GM04503 (cell line): Measurements from ENCODE around the gene MRPS31.
"Not testable (repeated sequence)": the region's sequence is repeated elsewhere in the genome, so short reads cannot be mapped to it uniquely, and the experiment has no call there.

Experiments used
- DNase-seq: peaks from one replicate; pipeline ENCODE4 v3.0.0-alpha.2; 2012; ENCODE audit warnings: low read depth

MRPS31 gene

GRCh38 chr13:40789275-40790153 is 18.5 kb upstream of the MRPS31 start, which contains the start of gene SLC25A15:
Gene SLC25A15, plus strand, starts transcription at chr13:40789611. Its CDS starts 3,616 bp downstream, at chr13:40793227.
- no peak for DNase-seq

DNA sequence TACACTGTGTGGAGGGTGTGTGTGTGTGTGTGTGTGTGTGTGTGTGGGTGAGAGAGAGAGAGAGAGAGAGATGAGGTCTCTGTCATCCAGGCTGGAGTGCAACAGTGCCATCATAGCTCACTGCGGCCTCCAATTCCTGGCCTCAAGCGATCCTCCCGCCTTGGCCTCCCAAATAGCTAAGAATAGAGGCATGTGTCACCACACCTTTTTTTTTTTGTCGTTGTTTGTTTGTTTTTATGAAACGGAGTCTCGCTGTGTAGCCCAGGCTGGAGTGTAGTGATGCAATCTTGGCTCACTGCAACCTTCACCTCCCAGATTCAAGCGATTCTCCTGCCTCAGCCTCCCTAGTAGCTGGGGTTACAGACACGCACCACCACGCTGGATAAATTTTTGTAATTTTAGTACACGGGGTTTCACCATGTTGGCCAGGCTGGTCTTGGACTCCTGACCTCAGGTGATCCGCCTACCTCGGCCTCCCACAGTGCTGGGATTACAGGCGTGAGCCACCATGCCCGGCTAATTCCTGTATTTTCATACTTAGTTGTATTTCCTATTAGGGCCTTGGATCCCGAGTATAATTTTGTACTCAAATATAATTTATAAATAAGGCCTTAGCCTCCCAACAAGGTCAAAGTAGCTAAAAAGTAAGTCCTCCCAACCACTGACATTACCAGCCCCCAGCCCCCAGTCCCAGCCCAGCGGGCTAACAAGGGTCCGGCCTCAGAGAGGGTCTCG is 17.7 kb upstream of the MRPS31 start:
- DNase-seq, result not testable (repeated sequence)

- DNase-seq, result no peak
These were observed 16.1 kb upstream of the MRPS31 start for GRCh38 chr13:40787062-40787461.

- DNase-seq, result no peak
These were observed 15.6 kb upstream of the MRPS31 start for GRCh38 chr13:40786568-40786996.

DNA sequence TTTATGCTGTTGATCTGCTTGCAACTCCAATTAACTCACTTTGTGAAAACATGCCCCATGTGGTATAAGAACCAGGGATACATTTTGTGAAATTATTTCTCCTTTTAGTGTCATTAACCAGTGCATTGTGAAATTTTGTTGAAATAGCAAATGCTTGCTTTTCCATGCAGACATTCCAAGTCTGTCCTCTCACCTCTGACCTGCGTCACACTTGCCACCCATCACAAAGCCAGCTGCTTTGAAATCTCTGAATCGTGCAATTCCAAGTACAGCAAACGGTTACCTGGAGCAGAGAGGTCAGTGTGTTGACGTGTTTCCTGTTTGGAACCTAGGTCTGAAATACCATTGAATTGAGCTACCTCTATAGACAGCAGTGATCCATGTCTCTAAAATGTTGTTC is 13.6 kb upstream of the MRPS31 start:
- no peak for DNase-seq

- DNase-seq, result not testable (repeated sequence)
These were observed 12.0 kb upstream of the MRPS31 start for GRCh38 chr13:40782971-40783370.

- DNase-seq, result no peak
These were observed 10.7 kb upstream of the MRPS31 start for GRCh38 chr13:40781717-40782116.

DNA sequence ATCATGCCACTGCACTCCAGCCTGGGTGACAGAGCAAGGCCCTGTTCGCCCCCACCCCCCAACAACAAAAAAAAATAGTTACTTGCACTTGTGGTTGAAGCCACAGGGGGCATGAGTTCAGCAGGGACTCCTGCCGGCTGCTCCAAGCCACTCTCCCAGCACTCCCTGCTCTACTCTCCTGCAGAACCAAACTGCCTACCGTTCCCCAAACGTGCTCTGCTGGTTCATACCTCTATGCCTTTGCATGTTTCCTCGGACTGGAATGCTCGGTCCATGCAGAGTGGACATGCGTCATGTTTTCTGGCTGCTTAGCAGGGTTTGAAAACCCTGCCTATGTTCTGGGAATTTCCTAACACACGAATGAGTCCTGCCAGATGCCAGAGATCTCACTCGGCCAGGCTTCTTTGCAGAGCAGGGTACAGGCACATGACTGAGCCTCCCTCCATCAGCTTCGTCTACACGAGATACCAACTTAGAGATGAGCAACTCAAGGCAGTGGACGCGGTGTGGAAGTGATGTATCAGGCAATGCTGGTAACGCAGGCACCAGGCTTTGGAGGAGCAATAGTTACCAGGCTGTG is 9.9 kb upstream of the MRPS31 start:
- DNase-seq, result no peak

DNA sequence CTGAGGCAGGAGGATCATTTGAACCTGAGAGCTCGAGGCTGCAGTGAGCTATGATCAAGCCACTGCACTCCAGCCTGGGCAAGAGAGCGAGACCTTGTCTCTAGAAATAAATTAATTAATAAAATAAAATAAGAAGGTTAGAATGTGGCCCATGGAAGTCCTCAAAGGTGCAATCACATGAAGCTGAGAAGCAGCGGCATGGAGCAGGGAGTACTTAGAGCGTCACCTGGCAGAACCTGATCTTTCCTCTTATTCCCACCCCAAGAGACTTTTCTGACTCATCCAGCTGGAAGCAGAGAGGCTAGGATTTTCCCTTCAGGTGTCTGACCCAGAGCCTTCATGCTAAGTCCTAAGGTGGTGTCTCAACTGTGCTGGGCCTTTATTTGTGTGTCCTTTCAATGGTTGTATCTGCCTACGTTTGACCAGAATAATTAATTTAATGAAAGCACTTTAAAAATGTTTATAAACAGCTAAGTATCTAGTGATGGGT is 8.9 kb upstream of the MRPS31 start:
- DNase-seq, result no peak

- no peak for DNase-seq
These were observed 8.1 kb upstream of the MRPS31 start for GRCh38 chr13:40779049-40779448.

DNA sequence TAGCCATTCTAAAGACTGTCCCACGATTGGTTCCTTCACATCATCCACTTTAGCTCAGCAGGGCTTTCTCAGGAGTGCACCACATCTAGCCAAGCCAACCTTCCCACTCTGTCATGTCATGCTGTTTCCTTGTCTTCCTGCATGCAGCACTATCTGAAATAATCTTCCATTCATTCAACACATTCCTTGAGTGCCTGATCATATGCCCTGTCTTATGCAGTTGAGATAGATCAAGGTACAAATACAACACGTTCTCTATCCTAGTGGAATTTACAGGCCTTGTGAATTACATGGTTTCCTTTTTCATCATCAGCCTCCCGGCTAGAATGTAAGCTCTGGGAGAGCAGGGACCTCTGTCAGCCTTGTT is 6.8 kb upstream of the MRPS31 start:
- DNase-seq, result no peak

DNA sequence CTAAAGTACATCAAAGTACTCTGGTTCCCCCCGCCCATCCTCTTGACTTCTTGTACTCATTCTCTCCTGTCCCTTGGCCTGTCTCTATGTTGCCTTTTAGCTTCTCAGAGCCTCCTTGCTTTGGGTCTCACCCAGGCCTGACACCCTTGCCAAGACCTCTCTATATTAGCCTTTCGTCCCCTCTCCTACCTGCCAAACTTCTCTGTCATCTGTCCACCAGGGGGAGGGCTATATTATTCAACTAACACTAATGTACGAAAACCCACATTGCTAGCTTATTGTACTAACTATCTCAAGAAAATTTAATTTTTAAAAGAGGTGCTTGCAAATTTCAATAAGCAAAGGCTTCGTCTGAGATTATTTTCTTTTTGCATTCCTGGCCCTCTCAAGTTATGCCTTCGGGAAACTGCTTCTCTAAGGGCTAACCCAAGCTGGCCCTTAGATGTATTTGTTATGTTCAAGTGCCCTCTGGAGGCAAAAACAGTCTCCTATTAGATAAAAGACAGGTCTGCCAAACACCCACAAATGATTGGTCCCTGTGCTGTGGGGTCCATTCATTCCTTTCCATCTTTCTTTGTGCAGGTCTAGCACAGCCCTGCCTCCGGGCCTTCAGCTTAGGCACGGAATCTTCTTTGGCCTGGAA is 6.3 kb upstream of the MRPS31 start:
- DNase-seq, result no peak

DNA sequence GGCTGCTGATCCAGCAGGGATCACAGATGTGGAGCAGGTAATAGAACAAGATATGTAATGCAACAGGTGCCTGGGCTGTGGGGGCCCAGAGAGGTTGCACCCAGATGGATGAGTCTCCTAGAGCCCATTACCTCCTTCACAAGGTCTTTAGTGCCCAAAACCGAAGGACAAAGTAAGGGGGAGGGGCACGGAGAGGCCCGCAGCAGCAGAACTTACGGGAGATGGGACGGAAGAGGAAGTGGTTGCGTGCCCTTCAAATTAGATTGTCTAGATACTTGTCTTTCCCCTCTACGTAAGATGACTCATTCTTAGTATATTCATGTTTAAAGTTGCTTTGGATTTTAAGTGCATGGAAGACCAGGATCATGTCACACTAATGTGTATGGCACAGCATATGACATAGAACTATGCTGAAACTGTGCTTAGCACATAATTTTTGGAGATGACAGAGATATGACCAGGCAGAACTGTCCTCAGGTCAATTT is 5.7 kb upstream of the MRPS31 start:
- no peak for DNase-seq

- no peak for DNase-seq
These were observed 5.2 kb upstream of the MRPS31 start for GRCh38 chr13:40776232-40776631.

DNA sequence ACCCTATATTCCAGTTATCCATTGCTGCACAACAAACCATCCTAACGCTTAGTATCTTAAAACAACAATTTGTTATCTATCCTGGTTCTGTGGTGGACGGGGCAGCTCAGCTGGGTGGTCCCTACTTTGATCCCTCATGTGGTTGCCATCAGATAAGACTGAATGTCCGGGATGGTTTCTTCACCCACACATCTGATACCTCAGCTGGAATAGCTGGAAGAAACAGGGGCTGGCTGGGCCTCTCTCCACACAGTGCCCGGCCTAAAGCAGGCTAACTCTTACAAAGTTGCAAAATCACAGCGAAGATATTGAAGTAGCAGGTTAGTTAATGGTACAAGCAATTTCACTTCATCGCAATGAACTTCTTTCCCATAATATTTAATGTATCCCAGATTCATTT is 3.7 kb upstream of the MRPS31 start:
- no peak for DNase-seq

- DNase-seq, result no peak
These were observed 1.9 kb upstream of the MRPS31 start for GRCh38 chr13:40772765-40773473.

DNA sequence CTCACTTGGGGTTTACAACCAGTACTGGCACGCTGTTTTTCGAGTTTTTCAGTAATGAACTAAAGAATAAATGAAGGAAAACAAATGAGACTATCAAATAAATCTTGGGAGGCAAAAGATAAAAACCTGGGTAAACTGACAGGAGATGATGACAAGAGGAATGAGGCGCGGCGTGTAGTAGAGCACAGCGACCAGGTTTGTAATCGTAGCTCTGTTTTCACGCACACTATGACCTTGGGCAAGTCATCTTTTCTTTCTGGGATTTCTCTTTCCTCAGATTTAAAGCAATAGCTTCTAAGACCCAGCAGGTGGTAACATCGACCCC is 419 bp downstream of the MRPS31 start:
- DNase-seq, result no peak

DNA sequence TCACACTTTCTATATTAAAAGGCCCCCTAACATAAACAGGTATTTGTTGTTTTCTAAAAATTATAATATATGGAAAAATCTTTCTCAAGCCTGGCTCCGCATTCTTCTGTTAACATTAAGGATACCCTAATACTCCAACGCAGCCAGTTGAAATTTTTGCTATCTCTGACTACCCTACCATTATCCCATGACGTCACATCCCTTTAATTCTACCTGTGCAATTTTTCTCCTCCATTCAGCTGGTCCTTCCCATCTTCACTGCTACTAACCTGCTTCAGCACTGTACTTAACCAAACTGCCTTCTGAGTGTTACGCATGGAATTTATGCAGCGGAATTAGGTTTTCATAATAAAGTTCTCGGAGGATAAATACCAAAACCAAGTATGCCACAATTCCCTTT is 1.0 kb downstream of the MRPS31 start:
- DNase-seq, result no peak

DNA sequence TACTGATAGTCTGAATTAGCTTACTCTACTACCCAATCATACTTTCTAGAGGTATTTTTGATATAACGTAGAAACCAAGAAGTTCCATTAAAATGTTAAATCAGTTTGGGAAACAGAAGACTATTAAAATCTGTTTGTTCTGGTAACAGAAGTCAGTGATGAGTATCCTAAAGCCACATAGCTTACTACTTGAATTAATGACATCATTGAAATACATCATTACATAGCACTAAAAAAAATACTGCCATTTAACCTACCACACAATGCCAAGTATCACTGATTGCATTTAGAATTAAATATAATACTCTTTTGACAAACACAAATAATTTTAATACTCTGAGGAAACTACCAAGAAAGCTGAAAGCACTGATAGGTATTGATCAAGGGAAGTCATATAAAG is 5.4 kb downstream of the MRPS31 start:
- DNase-seq, result no peak

DNA sequence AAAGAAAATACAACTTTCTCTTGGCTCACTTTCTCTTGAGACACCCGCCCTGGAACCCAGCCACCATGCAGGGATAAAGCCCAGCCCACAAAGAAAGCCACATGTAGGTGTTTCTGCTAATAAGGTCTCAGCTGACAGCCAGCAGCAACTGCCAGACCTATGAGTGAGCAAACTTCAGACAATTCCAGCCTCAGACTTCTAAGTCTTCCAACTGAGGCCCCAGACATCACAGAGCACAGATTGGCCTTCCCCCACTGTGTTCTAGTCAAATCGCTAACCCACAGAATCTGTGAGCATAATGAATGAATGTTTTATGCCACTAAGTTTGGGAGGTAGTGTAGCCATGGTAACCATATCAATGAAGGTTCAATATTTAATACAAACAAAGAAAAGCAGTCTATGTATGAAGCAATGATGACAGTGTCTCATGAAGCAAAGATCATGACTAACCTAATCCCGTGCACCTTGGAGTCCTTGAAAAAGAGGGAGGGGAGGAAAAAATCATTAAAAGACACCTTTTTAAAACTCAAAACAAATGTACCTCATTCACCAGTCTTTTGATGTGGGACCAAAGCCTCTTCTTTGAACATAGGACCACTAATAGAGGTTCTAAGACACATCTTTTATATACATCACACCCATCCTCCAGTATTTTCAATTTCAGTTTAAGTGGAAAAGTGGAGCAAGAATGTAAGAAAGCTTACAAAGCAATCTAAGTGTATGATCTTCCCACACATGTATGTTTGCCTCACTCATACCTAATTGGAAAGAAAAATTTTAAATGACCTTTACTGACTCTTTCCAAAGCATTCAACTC is 6.2 kb downstream of the MRPS31 start:
- no peak for DNase-seq

GRCh38 chr13:40762849-40763248 is 8.1 kb downstream of the MRPS31 start:
- DNase-seq, result no peak
